Measurements from ENCODE around the gene AP1B1.
A peak's percentile ranks its signal among the peaks of the same experiment; 100 is the strongest.
"Not testable (repeated sequence)": the region's sequence is repeated elsewhere in the genome, so short reads cannot be mapped to it uniquely, and the experiment has no call there.

Gene AP1B1

DNA sequence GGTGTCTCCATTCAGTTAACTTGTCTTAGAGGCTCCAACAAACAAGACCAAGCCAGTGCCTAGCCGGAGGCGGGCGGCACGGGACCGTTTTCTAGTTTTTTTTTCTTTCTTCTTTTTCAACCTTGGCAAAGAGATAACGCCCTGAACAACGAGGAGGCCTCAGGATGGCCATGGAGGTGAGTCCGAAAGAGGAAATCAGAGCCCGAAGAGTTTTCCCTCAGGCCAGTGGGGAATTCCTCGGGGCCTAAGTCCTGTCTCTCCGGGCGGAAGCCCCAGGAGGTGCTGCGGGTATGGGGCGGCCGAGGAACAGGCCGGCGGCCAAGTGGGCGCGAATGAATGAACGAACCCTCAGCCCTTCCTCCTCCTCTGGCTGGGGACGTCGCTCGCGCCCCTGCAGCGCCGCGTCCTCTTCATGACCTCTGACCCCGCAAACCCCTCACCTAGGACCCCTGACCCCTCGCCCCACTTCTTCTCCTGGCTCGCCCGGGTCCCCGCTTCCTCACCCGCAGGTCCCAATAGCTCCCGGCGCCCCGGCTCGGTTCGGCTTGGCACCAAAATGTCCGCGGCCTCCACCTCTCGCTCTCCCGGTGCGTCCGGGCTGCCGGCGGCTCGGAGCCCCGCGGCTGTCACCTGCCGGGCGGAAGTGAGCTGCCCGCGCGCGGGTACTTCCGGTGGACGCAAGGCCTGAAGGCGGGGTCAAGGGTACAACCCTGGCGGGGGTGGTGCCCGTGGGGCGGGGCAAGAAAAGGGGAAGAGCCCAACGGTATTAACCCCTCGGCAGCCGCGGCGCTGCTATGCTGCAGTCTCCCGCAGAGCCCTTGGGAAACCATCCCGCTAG, at the start of gene AP1B1:
AP1B1 (minus strand) TSS at position 650 of the 838 bp plus-strand sequence. CDS start 21,327 bp downstream, outside the sequence.
- peak; percentile 89 to 92 (median 92) for DNase-seq

DNA sequence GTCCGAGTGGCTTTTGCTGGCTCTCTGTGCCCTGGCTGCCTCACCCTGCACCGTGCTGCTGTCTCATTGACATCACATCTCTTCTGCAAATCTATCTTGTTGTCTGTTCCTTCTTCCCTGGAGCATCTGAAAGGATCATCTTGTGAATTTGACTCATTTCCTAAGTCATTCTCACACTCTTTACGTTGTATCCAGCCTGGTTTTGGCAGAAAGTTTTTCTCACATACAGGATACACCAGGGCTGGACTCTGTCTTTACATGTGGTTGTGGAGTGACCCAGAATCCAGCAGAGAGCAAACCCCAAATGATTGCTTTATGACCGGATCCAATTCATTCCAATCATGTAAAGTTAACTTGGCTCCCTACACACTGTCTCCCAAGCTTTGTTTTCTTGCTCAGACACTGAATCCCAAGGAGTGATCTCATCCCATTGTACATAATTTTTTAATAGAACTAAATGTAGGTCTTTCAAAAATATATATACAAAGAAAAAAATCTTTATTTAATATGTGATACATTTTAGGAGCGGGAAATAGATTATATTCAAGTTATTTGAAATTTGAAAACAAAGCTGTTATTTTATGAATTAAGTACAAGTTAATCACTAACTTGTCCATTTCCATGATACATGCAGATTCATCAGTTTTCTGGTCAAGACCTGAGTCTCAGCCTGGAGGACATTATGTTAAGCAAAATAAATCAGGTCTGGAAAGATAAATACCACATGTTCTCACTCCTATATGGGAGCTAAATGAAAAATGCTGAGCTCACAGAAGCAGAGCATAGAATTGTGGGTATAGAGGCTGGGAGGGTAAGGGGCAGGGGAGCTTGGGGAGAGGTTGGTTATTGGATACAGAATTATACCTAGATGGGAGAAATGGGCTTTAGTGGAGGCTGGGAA, 47.1 kb upstream of the AP1B1 start:
- DNase-seq = no peak

- DNase-seq = no peak
These were observed 45.9 kb upstream of the AP1B1 start for GRCh38 chr22:29434288-29434687.

DNA sequence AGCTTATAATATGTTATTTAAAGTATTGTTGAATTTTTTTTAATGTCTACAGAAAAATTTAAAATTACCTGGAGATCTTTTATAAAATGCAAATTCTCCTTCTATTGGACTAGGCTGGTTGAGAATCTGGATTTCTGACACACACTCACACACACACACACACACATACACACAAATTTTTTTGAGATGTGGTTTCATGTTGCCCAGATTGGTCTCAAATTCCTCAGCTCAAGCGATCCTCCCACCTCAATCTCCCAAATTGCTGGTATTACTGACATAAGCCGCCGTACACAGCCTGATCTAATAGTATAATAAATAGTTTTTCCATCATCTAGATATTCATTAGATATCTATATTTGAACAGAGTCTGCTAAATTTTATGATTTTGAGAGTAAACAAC, 45.5 kb upstream of the AP1B1 start:
- no peak for DNase-seq

DNA sequence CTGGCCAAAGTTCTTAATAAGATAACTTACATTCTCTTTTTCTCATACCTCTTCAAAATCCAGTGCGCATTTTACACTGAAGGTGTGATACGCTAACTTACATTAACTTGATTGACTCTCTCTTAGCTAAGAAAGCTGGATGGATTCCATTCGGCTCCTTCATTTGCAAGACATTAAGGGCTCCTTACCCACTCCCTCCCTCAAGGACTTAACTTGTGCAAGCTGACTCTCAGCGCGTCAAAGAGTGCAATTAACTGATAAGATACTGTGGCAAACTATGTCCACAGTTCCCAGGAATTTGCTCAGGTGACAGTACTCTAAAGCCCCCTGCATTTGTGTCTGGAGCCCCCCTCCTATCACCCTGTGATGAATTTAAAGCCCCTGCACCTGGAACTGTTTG, 43.6 kb upstream of the AP1B1 start:
- DNase-seq = no peak

GRCh38 chr22:29427176-29427760, 38.9 kb upstream of the AP1B1 start:
- no peak for DNase-seq

DNA sequence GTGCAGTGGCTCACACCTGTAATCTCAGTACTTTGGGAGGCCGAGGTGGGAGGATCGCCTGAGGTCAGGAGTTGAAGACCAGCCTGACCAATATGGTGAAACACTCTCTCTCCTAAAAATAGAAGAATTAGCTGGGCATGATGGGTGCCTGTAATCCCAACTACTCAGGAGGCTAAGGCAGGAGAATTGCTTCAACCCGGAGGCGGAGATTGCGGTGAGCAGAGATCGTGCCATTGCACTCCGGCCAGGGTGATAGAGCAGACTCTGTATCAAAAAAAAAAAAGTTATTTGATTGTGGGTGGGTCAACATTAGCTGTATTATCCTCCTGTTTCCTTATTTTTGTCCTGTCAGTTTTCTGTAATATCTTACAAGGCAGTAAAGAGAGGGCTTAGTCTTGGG, 38.1 kb upstream of the AP1B1 start:
- no peak for DNase-seq

GRCh38 chr22:29418704-29419103, 30.3 kb upstream of the AP1B1 start:
- not testable (repeated sequence) for DNase-seq

GRCh38 chr22:29414951-29415591, 26.7 kb upstream of the AP1B1 start:
- peak in 1 of 3 experiments; percentile 18 for DNase-seq

DNA sequence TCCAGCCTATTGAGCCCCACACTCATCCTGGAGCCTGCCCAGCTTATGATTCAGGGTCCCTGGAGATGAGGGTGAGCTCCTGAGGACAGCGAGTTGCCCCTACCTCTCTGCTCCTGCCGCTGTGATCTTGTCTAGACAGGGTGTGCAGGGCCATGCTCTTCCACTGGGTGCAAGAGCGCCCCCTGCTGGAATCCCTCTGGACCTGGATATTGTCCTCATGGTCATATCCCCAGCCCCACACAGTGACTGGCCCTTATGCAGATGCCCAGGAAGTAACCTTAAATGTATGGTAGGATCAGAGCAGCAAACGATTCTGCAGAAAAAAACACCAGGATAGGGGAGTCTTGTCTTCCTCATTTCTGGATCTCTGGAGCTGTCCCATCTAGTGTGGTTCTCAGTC, 24.4 kb upstream of the AP1B1 start:
- DNase-seq = not testable (repeated sequence)

- DNase-seq = not testable (repeated sequence)
These were observed 23.3 kb upstream of the AP1B1 start for GRCh38 chr22:29411569-29412211.

- DNase-seq = no peak
These were observed 20.6 kb upstream of the AP1B1 start for GRCh38 chr22:29408940-29409339.

DNA sequence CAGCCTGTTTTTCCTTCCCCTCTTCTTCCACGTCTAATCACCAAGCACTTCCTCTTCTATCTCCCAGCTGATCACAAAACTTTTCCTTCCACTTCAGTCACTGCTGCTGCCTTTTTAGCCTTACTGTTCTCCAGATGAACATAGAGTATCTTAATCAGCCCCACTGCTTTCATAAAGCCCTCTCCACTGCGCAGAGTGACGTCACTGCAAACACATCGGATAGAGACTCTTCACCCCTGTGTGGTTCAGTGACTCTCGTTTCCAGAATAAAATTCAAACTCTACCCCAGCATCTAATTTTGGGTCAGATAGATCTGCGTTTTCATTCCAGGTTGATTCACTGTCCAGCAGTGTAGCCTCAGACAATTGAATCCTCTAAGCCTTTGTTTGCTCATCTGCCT, 13.2 kb upstream of the AP1B1 start:
- DNase-seq = peak in 1 of 3 experiments; percentile 12

GRCh38 chr22:29400576-29400975, 12.2 kb upstream of the AP1B1 start:
- DNase-seq = no peak

DNA sequence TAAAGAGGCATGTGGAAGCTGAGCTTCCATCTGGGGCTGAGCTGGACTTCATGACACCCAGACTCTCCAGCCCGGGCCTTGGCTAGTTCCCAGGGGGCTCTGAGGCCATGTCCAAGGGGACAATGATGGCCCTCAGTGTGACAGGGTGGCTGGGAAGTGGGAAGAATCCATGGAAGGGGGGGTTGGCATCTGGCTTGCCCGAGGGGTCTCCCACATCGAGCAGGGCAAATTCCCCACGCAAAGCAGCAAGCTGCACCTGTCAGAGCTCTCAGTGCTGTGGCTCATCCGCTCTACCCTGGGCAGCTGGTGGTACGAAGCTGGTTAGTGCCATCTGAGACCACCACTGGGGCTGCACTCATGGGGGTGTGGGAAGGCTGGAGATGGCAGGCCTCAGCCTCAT, 9.4 kb upstream of the AP1B1 start:
- DNase-seq = no peak

- DNase-seq = no peak
These were observed 7.8 kb upstream of the AP1B1 start for GRCh38 chr22:29396126-29396525.

DNA sequence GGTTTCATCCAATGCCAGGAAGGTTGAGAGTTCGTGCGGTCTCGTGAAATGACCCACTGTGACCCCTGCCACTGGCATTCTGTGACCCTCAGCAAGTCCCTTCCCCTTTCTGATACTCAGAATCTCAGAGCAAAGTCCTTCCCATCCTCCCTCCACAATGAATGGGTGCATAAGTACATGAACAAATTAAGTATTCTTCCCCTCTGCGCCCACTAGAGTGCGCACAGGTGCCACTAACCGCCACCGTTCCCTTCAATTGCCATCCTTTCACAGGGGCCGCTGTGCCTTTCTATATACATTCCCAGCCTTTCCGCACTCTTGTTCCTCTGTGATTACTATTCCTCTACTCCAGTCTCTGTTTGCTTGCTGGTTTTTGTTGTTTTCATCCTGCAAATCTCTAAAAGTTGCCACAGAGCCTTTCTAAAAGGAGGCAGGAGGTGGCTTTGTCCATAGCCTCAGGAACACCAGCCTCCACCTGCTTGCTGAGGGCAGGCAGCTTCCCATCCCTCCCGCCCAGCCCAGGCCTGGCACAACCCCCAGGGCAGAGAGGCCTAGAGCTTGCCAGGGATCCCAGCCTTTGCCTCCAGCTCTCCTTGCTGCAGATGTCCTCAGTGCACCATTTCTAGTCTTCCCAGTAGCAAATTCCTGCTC, 6.7 kb upstream of the AP1B1 start:
- DNase-seq = peak; percentile 55 to 81 (median 66)

DNA sequence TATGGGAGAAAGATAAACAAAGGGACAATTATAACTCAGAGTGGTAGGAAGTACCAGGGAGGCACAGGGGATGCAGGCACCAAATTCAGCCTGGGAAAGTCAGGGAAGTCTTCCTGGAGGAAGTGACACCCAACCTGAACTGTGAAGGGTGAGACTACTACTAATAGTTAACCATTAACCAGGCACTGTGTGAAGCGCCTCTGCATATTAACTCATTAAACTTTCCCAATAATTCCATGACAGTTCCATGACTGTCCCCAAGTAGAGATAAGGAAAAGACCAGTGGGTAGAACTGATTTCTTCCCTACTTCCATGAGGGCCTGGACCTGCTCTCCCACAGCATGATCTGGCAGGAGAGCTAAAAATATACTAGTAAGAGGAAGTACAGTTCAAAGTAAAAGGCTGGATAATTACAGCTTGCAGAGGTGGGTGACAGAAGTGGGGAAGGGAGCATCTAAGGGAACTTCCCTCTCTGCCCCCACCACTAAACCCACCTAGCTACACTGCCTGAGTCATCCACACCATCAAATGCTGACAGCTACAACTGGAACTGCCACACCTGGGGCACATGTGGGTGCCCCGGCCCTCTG, 4.7 kb upstream of the AP1B1 start:
- no peak for DNase-seq

- DNase-seq = no peak
These were observed 3.2 kb upstream of the AP1B1 start for GRCh38 chr22:29391546-29391945.

- DNase-seq = no peak
These were observed 1.9 kb upstream of the AP1B1 start for GRCh38 chr22:29390270-29390669.

GRCh38 chr22:29388759-29389090, 355 bp upstream of the AP1B1 start:
- peak in 1 of 3 experiments; percentile 62 for DNase-seq

GRCh38 chr22:29386708-29387107, 1.7 kb downstream of the AP1B1 start:
- DNase-seq = no peak

All from NCI-H1417 (cell line).